IPS-11a (cell line): ENCODE results near the gene HUWE1.
"Not testable (repeated sequence)": the region's sequence is repeated elsewhere in the genome, so short reads cannot be mapped to it uniquely, and the experiment has no call there.

Source experiments
- H3K4me3 ChIP-seq: one replicate; pipeline ENCODE4 v1.5.1; 2013; ENCODE audit warnings: low read depth, low read length, control low read depth

HUWE1 gene

DNA sequence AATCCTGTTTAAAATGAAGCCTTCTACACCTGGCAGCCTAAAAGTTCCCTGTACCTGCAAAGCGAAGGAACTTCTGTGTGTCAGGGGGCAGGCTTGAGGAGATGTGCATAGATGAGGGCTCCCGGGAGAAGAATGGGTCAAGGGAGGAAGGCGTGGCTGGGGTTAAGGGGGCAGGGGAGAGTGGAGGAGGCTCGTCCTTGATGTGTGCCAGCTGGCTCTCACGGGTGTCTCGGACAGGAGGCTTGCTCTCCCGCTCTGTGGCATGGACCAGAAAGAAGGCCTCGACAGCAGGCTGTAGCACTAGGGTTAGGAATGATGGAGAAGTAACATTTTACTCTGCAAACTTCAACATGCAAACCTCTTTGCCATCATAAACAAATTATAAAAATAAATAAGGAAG lies 147.7 kb downstream of the HUWE1 start:
- H3K4me3 ChIP-seq = no peak overlapping the region

DNA sequence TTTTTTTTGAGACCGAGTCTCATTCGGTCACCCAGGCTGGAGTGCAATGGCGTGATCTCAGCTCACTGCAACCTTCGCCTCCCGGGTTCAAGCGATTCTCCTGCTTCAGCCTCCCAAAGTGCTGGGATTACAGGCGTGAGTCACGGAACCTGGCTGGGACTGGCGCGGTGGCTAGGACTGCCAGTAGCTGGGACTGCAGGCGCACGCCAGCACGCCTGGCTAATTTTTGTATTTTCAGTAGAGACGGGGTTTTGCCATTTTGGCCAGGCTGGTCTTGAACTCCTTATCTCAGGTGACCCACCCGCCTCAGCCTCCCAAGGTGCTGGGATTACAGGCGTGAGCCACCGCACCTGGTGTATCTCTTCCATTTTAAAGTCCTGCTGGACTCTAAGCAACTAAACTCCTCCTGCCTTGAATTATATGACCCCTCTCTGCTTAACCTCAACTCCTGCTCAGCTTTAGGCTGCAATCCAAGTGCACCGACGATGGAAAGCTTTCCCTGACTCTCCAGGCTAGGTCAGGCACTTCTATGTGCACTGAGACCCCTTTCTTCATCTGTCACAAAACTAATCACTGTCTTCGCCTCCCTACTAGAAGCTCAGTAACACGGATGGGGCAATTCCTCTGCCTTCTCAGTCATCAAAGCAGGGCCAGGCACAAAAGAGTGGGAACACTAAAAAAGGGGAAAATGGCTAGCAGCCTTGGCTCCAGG lies 155.1 kb downstream of the HUWE1 start:
- not testable (repeated sequence) for H3K4me3 ChIP-seq

DNA sequence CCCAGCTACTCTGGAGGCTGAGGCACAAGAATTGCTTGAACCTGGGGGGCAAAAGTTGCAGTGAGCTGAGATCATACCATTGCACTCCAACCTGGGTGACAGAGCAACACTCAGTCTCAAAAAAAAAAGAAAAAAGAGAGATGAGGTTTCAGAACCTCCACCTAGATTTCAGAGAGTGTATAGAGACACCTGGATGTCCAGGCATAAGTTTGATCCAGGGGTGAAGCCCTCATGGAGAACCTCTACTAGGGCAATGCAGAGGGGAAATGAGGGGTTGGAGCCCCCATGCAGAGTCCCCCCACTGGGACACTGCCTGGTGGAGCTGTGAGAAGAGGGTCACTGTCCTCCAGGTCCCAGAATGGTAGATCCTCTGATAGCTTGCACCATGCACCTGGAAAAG lies 159.5 kb downstream of the HUWE1 start:
- no peak overlapping the region for H3K4me3 ChIP-seq

DNA sequence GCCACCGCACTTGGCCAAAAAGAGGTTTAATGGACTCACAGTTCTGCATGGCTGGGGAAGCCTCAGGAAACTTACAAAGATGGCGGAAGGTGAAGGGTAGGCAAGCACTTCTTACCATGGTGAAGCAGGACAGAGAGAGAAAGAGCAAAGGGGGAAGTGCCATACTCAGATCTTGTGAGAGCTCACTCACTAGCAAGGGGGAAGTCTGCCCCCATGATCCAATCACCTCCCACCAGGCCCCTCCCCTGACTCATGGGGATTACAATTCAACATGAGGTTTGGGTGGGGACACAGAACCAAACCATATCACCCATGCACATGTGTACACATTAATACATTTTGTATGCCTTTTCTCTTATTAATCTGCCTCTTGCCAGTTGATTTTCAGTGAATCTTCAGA lies 175.2 kb downstream of the HUWE1 start:
- H3K4me3 ChIP-seq = no peak overlapping the region

DNA sequence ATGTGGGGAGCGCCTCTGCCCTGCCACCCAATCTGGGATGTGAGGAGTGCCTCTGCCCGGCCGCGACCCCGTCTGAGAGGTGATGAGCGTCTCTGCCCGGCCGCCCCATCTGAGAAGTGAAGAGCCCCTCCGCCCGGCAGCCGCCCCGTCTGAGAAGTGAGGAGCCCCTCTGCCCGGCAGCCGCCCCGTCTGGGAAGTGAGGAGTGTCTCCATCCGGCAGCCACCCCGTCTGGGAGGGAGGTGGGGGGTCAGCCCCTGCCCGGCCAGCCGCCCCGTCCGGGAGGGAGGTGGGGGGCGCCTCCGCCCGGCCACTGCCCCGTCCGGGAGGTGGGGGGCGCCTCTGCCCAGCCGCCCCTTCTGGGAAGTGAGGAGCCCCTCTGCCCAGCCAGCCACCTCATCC lies 182.5 kb downstream of the HUWE1 start:
- H3K4me3 ChIP-seq = not testable (repeated sequence)

DNA sequence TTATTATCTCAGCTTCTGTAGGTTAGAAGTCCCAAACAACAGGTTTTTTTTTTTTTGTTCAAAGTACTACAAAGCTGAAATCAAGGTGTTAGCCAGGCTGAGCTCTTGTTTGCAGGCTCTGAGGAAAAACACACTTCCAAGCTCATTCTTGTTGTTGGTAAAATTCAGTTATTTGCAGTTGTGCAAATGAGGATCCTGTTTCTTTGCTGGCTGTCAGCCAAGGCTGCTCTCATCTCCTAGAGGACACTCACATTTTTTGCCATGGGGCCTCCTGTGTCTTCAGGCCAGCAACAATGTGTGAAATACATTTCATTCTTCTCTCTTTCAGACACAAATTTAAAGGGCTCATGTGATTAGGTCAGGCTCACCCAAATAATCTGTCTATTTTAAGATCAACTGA lies 192.1 kb downstream of the HUWE1 start:
- no peak overlapping the region for H3K4me3 ChIP-seq

DNA sequence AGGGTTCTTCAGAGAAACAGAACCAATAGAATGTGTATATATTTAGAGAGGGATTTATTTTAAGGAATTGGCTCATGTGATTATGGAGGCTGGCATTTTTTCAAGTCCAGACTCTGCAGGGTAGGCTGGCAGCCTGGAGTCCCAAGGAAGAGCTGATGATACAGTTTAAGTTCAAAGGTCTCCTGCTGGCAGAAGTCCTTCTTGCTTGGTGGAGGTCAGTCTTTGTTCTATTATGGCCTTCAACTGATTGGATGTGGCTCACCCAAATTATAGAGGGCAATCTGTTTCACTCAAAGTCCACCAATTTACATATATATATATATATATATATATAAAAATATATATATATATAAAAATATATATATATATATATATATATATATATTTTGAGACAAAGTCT lies 200.2 kb downstream of the HUWE1 start:
- H3K4me3 ChIP-seq = no peak overlapping the region

DNA sequence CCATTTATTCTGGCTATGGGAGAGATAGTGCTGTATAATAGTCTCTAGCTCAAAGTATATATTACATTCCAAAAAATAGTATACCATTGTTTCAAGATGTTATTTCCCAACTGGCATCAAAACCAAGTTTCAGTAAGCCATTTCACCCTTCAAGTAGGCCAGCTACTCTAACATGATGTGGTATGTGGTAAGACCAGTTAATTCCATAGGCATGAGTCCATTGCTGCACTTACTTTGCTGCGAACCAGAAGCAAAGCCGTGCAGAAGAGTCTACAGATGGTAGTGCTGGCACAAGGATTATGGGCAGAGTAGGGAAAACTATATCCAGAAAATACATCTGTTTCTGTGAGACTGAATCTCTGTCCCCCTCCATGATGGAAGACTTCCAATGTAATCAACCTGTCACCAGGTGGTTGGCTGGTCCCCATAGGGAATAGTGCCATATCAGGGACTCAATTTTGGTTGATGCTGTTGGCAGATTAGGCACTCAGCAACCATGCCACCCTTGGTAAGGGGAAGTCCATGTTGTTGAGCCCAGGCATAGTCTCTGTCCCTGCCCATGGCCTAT lies 202.6 kb downstream of the HUWE1 start:
- H3K4me3 ChIP-seq = no peak overlapping the region

DNA sequence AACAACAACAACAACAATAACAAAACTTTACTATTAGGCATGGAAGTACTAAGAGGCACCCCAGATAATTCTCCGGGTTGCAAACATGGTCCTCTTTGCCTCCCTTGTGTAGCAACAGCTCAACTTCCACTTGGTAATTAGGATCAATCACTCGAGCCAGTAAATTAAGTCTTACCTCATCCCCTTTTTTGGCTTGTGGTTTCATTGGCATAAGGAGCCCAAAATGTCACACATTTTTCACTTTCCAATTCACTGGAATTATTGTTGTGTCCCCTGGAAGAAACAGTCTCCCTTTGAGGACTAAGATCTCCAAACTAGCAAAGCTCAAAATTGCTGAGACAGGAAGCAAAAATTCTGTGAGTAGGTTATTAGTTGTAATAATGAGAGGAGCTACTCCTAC lies 203.1 kb downstream of the HUWE1 start:
- no peak overlapping the region for H3K4me3 ChIP-seq
